ENCODE data around the gene MGP. TPM values are rescaled to one million over a fixed set of nuclear protein-coding genes. Genes with fewer than 3 reads are reported as not detected.

MGP gene
- total RNA-seq, 2 experiments from 2014 or later: not detected

GRCh38 chr12:14845350-14845750 lies 40.3 kb downstream of the MGP start:
- no TSS peak for BruUV-seq (replicated peaks)
- TF ChIP-seq CTCF (conservative IDR thresholded peaks at IDR 0.05; ENCODE audit: low read length) (peak; percentile 99), EZH2phosphoT487 (IDR thresholded peaks at IDR 0.05; ENCODE audit: borderline replicate concordance, low read depth, low read length) (no peak)
- Histone ChIP-seq H3K9me2 (ENCODE audit: insufficient read depth, low read length) (no peaks in the 10 kb centered on the region), H4K20me1 (ENCODE audit: insufficient read depth, low read length) (no peaks in the 10 kb centered on the region), H3K36me3 (ENCODE audit: insufficient read depth, low read length) (no peaks in the 10 kb centered on the region), H3K4me3 (ENCODE audit: low read depth, low read length, poor library complexity, severe bottlenecking) (no peak overlapping the region), H3K9me3 (ENCODE audit: low read length) (no peaks in the 10 kb centered on the region), H2AFZ (ENCODE audit: low read length) (0 out of 2 replicates have a peak overlapping the region, but pooled peaks have one; percentile 55), H3K79me2 (ENCODE audit: insufficient read depth, low read depth, low read length) (no peaks in the 10 kb centered on the region), H3K4me1 (ENCODE audit: insufficient read depth, low read length, poor library complexity, severe bottlenecking) (peaks cover 5% of the 10 kb centered on the region), H3K27ac (ENCODE audit: low read depth, low read length, poor library complexity, severe bottlenecking) (no peak overlapping the region), H3K4me2 (ENCODE audit: low read length) (no peak overlapping the region)
- peak; percentile 75 for DNase-seq (ENCODE audit: low spot score)
- POLR2A ChIA-PET: no interaction called here
- CTCF ChIA-PET (ENCODE audit: unreplicated experiment): interaction anchor here (1.0 kb wide), 1 partner anchor 42 kb away, joined by 4 read pairs; no protein-coding TSS in a partner anchor
- intact Hi-C loops (cut with micrococcal nuclease; ENCODE audit: unreplicated experiment): loop anchor here (1.0 to 5.0 kb wide), 3 partner anchors 47 to 422 kb away; no protein-coding TSS in a partner anchor

GRCh38 chr12:14844401-14844800 lies 41.3 kb downstream of the MGP start:
- ChIA-PET CTCF (ENCODE audit: unreplicated experiment) (no interaction called here), POLR2A (no interaction called here)
- Histone ChIP-seq H3K79me2 (ENCODE audit: insufficient read depth, low read depth, low read length) (no peaks in the 10 kb centered on the region), H3K27ac (ENCODE audit: low read depth, low read length, poor library complexity, severe bottlenecking) (no peak overlapping the region), H3K9me2 (ENCODE audit: insufficient read depth, low read length) (no peaks in the 10 kb centered on the region), H3K36me3 (ENCODE audit: insufficient read depth, low read length) (no peaks in the 10 kb centered on the region), H3K9me3 (ENCODE audit: low read length) (no peaks in the 10 kb centered on the region), H2AFZ (ENCODE audit: low read length) (no peak overlapping the region), H3K4me1 (ENCODE audit: insufficient read depth, low read length, poor library complexity, severe bottlenecking) (peaks cover 5% of the 10 kb centered on the region), H4K20me1 (ENCODE audit: insufficient read depth, low read length) (no peaks in the 10 kb centered on the region), H3K4me2 (ENCODE audit: low read length) (no peak overlapping the region), H3K4me3 (ENCODE audit: low read depth, low read length, poor library complexity, severe bottlenecking) (no peak overlapping the region)
- TF ChIP-seq CTCF (conservative IDR thresholded peaks at IDR 0.05; ENCODE audit: low read length) (no peak), EZH2phosphoT487 (IDR thresholded peaks at IDR 0.05; ENCODE audit: borderline replicate concordance, low read depth, low read length) (no peak)
- no peak for DNase-seq (ENCODE audit: low spot score)
- intact Hi-C loops (cut with micrococcal nuclease; ENCODE audit: unreplicated experiment): loop anchor here (5.0 kb wide), 1 partner anchor 122 kb away; no protein-coding TSS in a partner anchor
- BruUV-seq (replicated peaks): no TSS peak

GRCh38 chr12:14843425-14843887 lies 42.2 kb downstream of the MGP start, which contains the start of gene ART4:
ART4 (minus strand) TSS chr12:14843526; CDS start chr12:14843113, 413 bp downstream.
- Histone ChIP-seq H4K20me1 (ENCODE audit: insufficient read depth, low read length) (no peaks in the 10 kb centered on the region), H3K9me3 (ENCODE audit: low read length) (no peaks in the 10 kb centered on the region), H3K4me1 (ENCODE audit: insufficient read depth, low read length, poor library complexity, severe bottlenecking) (peaks cover 5% of the 10 kb centered on the region), H2AFZ (ENCODE audit: low read length) (no peak within 1 kb of the TSS), H3K4me3 (ENCODE audit: low read depth, low read length, poor library complexity, severe bottlenecking) (no peak within 1 kb of the TSS), H3K9me2 (ENCODE audit: insufficient read depth, low read length) (no peaks in the 10 kb centered on the region), H3K79me2 (ENCODE audit: insufficient read depth, low read depth, low read length) (no peaks in the 10 kb centered on the region), H3K36me3 (ENCODE audit: insufficient read depth, low read length) (no peaks in the 10 kb centered on the region), H3K4me2 (ENCODE audit: low read length) (no peak within 1 kb of the TSS), H3K27ac (ENCODE audit: low read depth, low read length, poor library complexity, severe bottlenecking) (no peak within 1 kb of the TSS)
- DNase-seq (ENCODE audit: low spot score): no peak
- CTCF ChIA-PET (ENCODE audit: unreplicated experiment): no interaction called here
- POLR2A ChIA-PET: no interaction called here
- TF ChIP-seq CTCF (conservative IDR thresholded peaks at IDR 0.05; ENCODE audit: low read length) (no peak), EZH2phosphoT487 (IDR thresholded peaks at IDR 0.05; ENCODE audit: borderline replicate concordance, low read depth, low read length) (no peak)
- intact Hi-C loops (cut with micrococcal nuclease; ENCODE audit: unreplicated experiment): loop anchor here (5.0 kb wide), 1 partner anchor 121 kb away; no protein-coding TSS in a partner anchor
- BruUV-seq (replicated peaks): no TSS peak

Measured in OCI-LY7 (cell line).